OCI-LY7 (cell line): ENCODE measurements around the gene RCL1. TPM values are rescaled to one million over a fixed set of nuclear protein-coding genes. Genes with fewer than 3 reads are reported as not detected.

Source experiments
- Bru-seq: library from RNA; stranded (reverse); fragments of 400-500 nt; gene quantifications from one replicate; lab custom pipeline; 2021; lab: Mats Ljungman, UMichigan
- BruChase-seq, 2 experiments: library from RNA; stranded (reverse); fragments of 400-500 nt; gene quantifications; one replicate each; lab custom pipeline; 2021; lab: Mats Ljungman, UMichigan
- BruUV-seq: library from RNA; stranded (reverse); fragments of 400-500 nt; replicated peaks from 2 replicates; lab custom pipeline; 2021; lab: Mats Ljungman, UMichigan
- CTCF ChIA-PET: fragments of 300-600 bp; sonication (Branson Sonifier 250); formaldehyde crosslinking; loops from one replicate; lab custom pipeline; 2022; ENCODE audit warnings: antibody characterized with exemption; ENCODE audit not compliant: unreplicated experiment; lab: Charles Lee
- POLR2A ChIA-PET: fragments of 300-600 bp; sonication (Branson Sonifier 250); formaldehyde crosslinking; loops from one replicate; lab custom pipeline; 2022; ENCODE audit warnings: antibody characterized with exemption; lab: Charles Lee
- DNase-seq: peaks from one replicate; pipeline ENCODE4 v3.0.0-alpha.2; 2015; ENCODE audit warnings: low spot score
- H2AFZ ChIP-seq: fragments of 200-600 bp; sonication (generic), shearing (Covaris generic); 2 replicates; pipeline ENCODE4 v1.6.1; 2014; ENCODE audit warnings: mild to moderate bottlenecking, antibody characterized with exemption, low read length, moderate library complexity
- H3K27ac ChIP-seq: fragments of 200-600 bp; sonication (generic); 2 replicates; pipeline ENCODE4 v1.5.1; 2014; ENCODE audit warnings: mixed run types, low read depth, mild to moderate bottlenecking, moderate library complexity, low read length, inconsistent platforms; ENCODE audit not compliant: poor library complexity, severe bottlenecking
- H3K36me3 ChIP-seq: fragments of 200-600 bp; sonication (generic); 2 replicates; pipeline ENCODE4 v1.6.1; 2014; ENCODE audit warnings: mild to moderate bottlenecking, antibody characterized with exemption, low read length, moderate library complexity, mixed read lengths; ENCODE audit not compliant: insufficient read depth
- H3K4me1 ChIP-seq: fragments of 200-600 bp; sonication (generic); 2 replicates; pipeline ENCODE4 v1.5.1; 2014; ENCODE audit warnings: mild to moderate bottlenecking, low read length; ENCODE audit not compliant: insufficient read depth, poor library complexity, severe bottlenecking
- H3K4me2 ChIP-seq: fragments of 200-600 bp; sonication (generic); 2 replicates; pipeline ENCODE4 v1.6.1; 2014; ENCODE audit warnings: mild to moderate bottlenecking, low read length
- H3K4me3 ChIP-seq: fragments of 200-600 bp; sonication (generic); 2 replicates; pipeline ENCODE4 v1.5.1; 2014; ENCODE audit warnings: mild to moderate bottlenecking, low read depth, low read length; ENCODE audit not compliant: poor library complexity, severe bottlenecking
- H3K79me2 ChIP-seq: fragments of 200-600 bp; sonication (generic); 2 replicates; pipeline ENCODE4 v1.6.1; 2016; ENCODE audit warnings: low read depth, mild to moderate bottlenecking, low read length, moderate library complexity, mixed read lengths; ENCODE audit not compliant: insufficient read depth
- H3K9me2 ChIP-seq: fragments of 200-600 bp; sonication (generic); 2 replicates; pipeline ENCODE4 v1.6.1; 2016; ENCODE audit warnings: mild to moderate bottlenecking, low read length, mixed read lengths; ENCODE audit not compliant: insufficient read depth
- H3K9me3 ChIP-seq: fragments of 200-600 bp; sonication (generic); 2 replicates; pipeline ENCODE4 v1.6.1; 2014; ENCODE audit warnings: mild to moderate bottlenecking, mixed run types, low read length, mixed read lengths
- H4K20me1 ChIP-seq: fragments of 200-600 bp; sonication (generic); 2 replicates; pipeline ENCODE4 v1.6.1; 2014; ENCODE audit warnings: mild to moderate bottlenecking, antibody characterized with exemption, low read length, moderate library complexity, mixed read lengths; ENCODE audit not compliant: insufficient read depth
- EZH2phosphoT487 ChIP-seq: fragments of 200-600 bp; sonication (generic); IDR thresholded peaks from 2 replicates; pipeline ENCODE4 v1.6.1; 2018; ENCODE audit warnings: low read depth, borderline replicate concordance, mild to moderate bottlenecking, mixed run types, antibody characterized with exemption, low read length, moderate library complexity, mixed read lengths
- intact Hi-C: fragments of 100-400 bp; cut with micrococcal nuclease; formaldehyde crosslinking; loops from one replicate; pipeline ENCODE4 v1.10.0; 2022; ENCODE audit not compliant: unreplicated experiment
- long read RNA-seq: library from polyadenylated mRNA; stranded (forward); transcript quantifications from one replicate; pipeline ENCODE4 v2.0.0, GENCODE V29; 2022
- total RNA-seq, 2 experiments: library from RNA; depleted of rRNA in 1 of 2; stranded (reverse); fragments of >200 nt in 1 of 2; shearing (Covaris generic) in 1 of 2; gene quantifications; 2 replicates each; pipeline ENCODE4 v1.2.3, GENCODE V29; 2014 to 2022
- TF ChIP-seq, protein P1 (sequence below): fragments of 200-600 bp; sonication (generic); conservative IDR thresholded peaks from 2 replicates; pipeline ENCODE4 v1.5.1; 2014; ENCODE audit warnings: mild to moderate bottlenecking, antibody characterized with exemption, low read length, moderate library complexity, mixed read lengths

The RCL1 gene
- 25.0 and 27.5 TPM in 2 replicates for total RNA-seq (2014; rRNA removed; shearing (Covaris generic))
- 26.8 and 31.3 TPM in 2 replicates for total RNA-seq (2022)
- Bru-seq, nascent RNA: percentile 86 among the genes with signal in this experiment
- BruChase-seq, experiment 1, labeled RNA remaining after a 6-hour chase: percentile 83 among the genes with signal in this experiment
- percentile 78 among the genes with signal in this experiment for BruChase-seq, experiment 2, labeled RNA remaining after a 2-hour chase
- long read RNA-seq, transcript RCL1-204 (9 exons, 2,134 nt): major isoform, 29 of 36 reads
- long read RNA-seq, partial matches to known transcripts: 2 of 36 reads
- long read RNA-seq, other reads (novel, unspliced or antisense): 3 of 36 reads

- H3K4me2 ChIP-seq: peak within 1 kb of the TSS; percentile 99
- peak within 1 kb of the TSS; percentile 45 for H3K27ac ChIP-seq
- BruUV-seq: no TSS peak
- peak within 1 kb of the TSS; percentile 82 for H2AFZ ChIP-seq
- intact Hi-C loops: loop anchor here (1.0 to 10.0 kb wide), 6 partner anchors 30 to 832 kb away; partner anchors contain the start of genes AK3, CDC37L1, JAK2 and PLGRKT
- H3K4me1 ChIP-seq: peaks cover 27% of the 10 kb centered on the region
- CTCF ChIA-PET: no interaction called here
- H3K36me3 ChIP-seq: peaks cover 19% of the 10 kb centered on the region
- peaks cover 24% of the 10 kb centered on the region for H4K20me1 ChIP-seq
- H3K9me2 ChIP-seq: no peaks in the 10 kb centered on the region
- H3K9me3 ChIP-seq: no peaks in the 10 kb centered on the region; the same call in 1 of the 2 replicates
- TF ChIP-seq, protein P1, sequence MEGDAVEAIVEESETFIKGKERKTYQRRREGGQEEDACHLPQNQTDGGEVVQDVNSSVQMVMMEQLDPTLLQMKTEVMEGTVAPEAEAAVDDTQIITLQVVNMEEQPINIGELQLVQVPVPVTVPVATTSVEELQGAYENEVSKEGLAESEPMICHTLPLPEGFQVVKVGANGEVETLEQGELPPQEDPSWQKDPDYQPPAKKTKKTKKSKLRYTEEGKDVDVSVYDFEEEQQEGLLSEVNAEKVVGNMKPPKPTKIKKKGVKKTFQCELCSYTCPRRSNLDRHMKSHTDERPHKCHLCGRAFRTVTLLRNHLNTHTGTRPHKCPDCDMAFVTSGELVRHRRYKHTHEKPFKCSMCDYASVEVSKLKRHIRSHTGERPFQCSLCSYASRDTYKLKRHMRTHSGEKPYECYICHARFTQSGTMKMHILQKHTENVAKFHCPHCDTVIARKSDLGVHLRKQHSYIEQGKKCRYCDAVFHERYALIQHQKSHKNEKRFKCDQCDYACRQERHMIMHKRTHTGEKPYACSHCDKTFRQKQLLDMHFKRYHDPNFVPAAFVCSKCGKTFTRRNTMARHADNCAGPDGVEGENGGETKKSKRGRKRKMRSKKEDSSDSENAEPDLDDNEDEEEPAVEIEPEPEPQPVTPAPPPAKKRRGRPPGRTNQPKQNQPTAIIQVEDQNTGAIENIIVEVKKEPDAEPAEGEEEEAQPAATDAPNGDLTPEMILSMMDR: no peak
- no peak for TF ChIP-seq EZH2phosphoT487
- peaks cover 45% of the 10 kb centered on the region for H3K79me2 ChIP-seq
- peak; percentile 97 for DNase-seq
- H3K4me3 ChIP-seq: peak within 1 kb of the TSS; percentile 80
- POLR2A ChIA-PET: interaction anchor here (0.5 to 2.3 kb wide), 16 partner anchors 9 to 879 kb away, joined by 3 to 13 read pairs (median 3); partner anchors contain the start of gene AK3
These were observed at the start of gene RCL1 for GRCh38 chr9:4792572-4793458. Gene RCL1 (plus strand): TSS chr9:4792944. CDS start chr9:4793092, 148 bp downstream.

DNA sequence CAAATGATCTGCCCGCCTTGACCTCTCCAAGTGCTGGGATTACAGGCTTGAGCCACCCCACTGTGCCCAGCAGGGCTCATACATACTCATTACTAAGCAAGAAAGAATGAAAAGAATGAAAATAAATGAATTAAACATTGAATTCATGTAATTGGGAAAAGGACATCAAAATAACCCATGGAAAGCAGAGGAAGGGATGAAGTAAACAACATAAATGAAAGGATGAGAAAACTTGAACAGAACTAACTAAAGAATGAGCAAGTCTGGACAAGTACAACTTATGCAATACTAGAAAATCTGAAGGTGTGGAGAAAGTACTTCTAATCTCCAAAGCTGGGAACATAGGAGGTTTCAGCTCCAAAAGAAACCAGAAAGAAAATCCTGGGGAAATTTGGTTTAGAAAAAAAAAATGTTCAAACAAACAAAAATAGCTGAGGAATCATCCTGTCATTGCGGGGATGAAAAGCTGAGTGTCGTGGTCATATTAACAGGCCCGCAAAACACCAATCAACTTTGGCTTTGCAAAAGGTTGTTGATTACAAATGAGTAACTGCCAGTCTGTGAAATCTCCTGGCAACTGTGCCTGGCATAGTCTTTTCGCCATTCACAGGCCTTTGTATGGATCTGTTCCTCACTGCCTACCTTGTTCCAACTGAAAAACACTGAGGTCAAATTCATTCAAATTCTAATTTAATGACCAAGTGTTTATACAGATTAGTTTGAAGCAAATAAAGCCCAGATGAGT, 49.4 kb upstream of the RCL1 start:
- CTCF ChIA-PET: no interaction called here
- 0 out of 2 replicates have a peak, but pooled peaks cover 3% of the 10 kb centered on the region for H4K20me1 ChIP-seq
- no TSS peak for BruUV-seq
- H3K27ac ChIP-seq: no peak overlapping the region
- H2AFZ ChIP-seq: no peak overlapping the region
- intact Hi-C loops: loop anchor here (5.0 kb wide), 2 partner anchors 141 to 694 kb away; partner anchors contain the start of gene PLGRKT
- no peaks in the 10 kb centered on the region for H3K9me2 ChIP-seq
- DNase-seq: no peak
- no peak overlapping the region for H3K4me2 ChIP-seq
- TF ChIP-seq, protein P1: no peak
- no peak for TF ChIP-seq EZH2phosphoT487
- POLR2A ChIA-PET: interaction anchor here (1.0 to 1.8 kb wide), 3 partner anchors 12 to 242 kb away, joined by 3 to 8 read pairs (median 4); partner anchors contain the start of gene JAK2
- peaks cover 22% of the 10 kb centered on the region for H3K4me1 ChIP-seq
- no peaks in the 10 kb centered on the region for H3K36me3 ChIP-seq
- no peaks in the 10 kb centered on the region for H3K9me3 ChIP-seq
- H3K4me3 ChIP-seq: no peak overlapping the region
- H3K79me2 ChIP-seq: peaks cover 22% of the 10 kb centered on the region
